Myocyte (in vitro differentiated cells): ENCODE data around the gene PHRF1. TPM values are rescaled to one million over a fixed set of nuclear protein-coding genes. Genes with fewer than 3 reads are reported as not detected.
A peak's percentile ranks its signal among the peaks of the same experiment; 100 is the strongest.
"Not testable (repeated sequence)": the region's sequence is repeated elsewhere in the genome, so short reads cannot be mapped to it uniquely, and the experiment has no call there.

Source experiments
- DNase-seq: peaks from one replicate; pipeline ENCODE4 v3.0.0-alpha.2; 2012; ENCODE audit warnings: low read depth
- total RNA-seq: library from RNA; depleted of rRNA; stranded (reverse); fragments of >200 nt; gene quantifications from 2 replicates; pipeline ENCODE4 v1.2.3, GENCODE V29; 2014

The PHRF1 gene
- total RNA-seq, 1 donor from 2014 or later, result 27.7 TPM

DNA sequence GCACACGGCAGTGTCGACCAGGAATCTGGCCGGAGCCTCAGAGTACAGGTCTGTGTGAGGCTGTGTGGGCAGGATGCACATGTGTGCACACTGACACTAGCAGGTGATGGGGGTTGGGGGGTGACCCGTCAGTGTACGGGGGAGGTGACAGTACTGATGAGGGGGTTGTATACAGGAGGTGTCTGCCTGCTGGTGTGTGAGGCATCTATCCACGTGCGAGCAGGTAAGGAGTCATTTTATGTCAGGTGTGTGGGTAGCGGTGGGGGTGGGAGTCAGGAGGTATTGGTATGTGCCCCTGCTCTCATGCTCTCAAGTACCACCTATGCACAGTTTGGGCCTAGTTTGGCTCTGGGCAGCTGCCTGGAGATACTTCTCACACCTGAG, 4.5 kb upstream of the PHRF1 start:
- DNase-seq, result no peak

DNA sequence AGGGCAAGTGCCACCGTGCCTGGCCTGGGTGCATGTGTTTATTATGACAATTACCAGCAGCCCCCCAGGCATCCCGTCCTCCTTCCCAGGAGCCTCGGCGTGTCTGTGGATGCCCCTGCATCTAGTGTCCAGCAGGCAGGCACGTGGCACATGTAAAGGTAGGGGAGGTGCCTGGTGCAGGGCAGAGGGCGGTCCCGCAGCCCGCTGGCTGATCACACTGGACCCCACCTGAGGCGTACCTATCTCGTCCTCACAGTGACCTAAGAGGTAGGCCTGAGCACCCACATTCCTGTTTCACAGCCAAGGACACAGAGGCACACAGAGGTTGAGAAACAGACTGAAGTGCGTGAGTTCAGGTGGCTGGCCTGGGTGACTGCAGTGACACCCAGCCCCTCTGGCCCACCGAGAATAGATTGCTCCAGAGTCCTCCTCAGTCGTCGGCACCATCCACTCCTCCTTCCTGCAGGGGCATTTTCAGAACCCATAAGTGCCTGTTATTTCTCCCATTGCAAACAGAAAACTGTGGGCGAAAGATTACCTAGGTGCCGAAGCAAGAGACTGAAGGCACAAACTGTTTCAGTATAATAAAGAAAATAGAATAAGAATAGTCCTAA, 3.0 kb upstream of the PHRF1 start:
- DNase-seq, result no peak

DNA sequence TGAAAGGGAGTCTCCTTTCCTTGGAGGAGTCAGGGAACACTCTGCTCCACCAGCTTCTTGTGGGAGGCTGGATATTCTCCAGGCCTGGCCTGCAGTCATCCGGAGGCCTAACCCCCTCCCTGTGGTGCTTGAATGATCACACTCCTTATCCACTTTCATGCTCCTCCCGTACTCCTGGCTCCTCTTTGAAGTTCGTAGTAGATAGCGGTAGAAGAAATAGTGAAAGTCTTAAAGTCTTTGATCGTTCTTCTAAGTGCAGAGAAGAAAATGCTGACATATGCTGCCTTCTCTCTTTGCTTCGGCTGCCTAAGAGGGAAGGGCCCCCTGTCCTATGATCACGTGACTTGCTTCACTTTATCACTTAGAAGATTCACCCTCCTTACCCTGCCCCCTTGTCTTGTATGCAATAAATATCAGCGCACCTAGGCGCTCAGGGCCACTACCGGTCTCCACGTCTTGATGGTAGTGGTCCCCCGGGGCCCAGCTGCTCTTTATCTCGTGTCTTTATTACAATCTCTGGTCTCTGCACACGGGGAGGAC, 2.2 kb upstream of the PHRF1 start:
- DNase-seq, result not testable (repeated sequence)

GRCh38 chr11:574632-575312, 1.5 kb upstream of the PHRF1 start:
- no peak for DNase-seq

GRCh38 chr11:575313-575995, 816 bp upstream of the PHRF1 start:
- peak; percentile 20 for DNase-seq

DNA sequence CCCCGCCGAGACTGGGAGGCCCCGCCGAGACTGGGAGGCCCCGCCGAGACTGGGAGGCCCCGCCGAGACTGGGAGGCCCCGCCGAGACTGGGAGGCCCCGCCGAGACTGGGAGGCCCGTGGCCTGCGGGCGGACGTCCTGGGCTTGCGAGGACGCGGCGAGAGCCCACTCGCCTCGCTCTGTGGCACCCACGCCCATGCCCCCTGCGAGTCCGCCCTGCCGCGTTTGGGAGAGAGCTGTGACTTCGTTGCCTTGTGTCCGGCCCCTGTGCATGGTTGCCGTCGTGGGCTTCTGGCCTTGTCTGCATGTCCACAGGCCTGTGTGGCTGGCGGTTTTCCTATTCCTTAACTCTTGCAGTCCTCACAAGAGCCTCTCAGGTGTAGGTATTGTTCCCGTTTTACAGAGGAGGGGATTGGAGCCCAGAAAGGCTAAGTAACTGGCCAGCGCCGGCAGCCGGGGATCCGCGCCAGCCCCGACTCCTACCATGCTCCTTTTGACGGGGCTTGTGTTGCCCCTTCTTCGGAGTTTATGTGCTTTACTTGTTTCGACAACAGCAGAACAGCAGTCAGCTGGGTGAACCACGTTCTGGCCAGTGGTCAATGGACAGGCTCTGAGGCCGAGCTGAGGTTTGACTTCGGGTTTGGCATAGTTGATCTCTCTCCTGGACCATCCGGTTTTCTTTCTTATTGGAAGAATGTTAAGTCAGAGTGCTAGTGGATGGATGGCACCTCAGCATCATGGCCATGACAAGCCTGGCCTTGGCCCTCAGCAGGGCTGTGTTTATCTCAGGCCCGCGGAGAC, 741 bp downstream of the PHRF1 start:
- DNase-seq, result peak; percentile 38

GRCh38 chr11:577611-577894, 1.3 kb downstream of the PHRF1 start:
- DNase-seq, result no peak

DNA sequence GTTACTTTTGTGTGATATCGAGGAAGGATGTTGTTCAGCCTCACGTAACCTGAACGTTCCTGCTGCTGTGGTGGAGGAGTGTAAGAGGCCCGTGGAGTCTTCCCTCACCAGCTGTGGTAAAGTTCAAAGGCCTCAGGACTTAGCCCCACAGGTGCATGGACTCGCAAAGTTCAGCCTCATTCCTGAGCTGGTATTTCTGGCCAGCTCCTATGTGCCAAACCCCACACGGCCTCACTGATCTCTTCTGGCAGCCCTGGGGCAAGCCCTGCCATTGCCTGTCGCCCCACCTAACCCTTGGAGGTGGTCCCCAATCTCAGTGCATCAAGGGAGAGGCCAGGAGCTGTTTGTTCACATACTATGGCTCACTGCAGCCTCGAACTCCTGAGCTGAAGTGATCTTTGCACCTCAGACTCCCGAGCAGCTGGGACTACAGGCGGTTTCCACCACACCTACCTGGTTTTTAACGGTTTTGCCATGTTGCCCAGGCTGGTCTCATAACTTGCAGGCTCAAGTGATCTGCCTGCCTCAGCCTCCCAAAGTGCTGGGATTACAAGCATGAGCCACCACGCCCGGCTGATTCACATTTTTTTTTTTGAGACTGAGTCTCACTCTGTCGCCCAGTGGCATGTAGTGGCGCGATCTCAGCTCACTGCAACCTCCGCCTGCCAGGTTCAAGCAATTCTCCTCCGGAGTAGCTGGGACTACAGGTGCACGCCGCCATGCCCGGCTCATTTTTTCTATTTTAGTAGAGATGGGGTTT, 2.2 kb downstream of the PHRF1 start:
- peak; percentile 28 for DNase-seq

DNA sequence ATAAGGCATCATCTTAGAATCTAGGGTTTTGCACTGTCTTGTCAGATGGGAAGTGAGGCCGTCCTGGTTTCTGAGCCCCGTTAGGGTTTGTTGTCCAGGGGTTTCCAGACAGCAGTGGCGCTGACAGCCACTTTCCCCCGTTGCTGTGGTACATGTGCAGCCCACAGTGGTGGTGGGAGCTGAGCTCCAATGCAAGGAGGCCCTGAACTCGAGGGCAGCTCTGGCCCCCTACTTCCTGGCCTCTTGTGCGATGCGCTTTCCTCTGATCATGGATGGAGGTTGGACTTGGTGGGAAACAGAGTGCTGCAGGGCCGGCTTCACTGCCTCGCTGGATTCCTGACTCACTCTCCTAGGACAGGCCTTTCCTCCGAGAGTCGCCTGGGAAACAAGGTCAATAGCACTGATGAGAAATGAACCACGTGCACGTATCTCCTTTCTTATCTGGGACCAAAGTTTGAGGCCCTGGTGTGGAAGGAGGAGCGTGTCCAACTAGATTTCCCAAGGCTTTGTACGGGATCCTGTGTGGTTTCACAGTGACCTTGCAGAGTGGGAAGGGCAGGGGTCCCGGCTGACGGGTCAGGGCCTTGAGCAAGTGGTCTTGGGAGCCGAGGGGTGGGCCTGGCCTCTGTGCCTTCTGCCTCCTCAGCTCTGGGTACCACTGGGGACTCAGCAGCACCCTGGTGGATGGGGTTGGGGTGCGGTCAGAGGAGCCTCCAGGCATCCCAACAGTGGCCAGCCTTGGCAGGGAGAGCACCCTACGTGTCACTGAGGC, 3.7 kb downstream of the PHRF1 start:
- no peak for DNase-seq

DNA sequence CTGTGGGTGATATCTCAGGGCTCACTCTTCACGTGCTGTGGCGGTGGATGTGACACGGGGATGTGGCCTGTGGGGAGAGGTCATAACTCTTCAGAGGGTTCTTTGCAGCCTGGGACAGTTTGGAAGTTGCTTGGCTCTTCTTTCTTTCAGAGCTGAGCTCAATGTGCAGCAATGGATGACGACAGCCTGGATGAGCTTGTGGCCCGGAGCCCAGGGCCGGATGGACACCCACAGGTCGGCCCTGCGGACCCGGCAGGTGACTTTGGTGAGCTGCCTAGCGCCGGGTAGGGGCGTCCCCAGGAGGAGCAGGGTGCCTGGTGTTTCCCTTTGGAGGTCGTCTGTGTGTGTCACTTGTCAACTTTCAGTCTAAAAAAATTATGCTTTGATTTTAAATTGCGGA, 5.1 kb downstream of the PHRF1 start:
- no peak for DNase-seq

- no peak for DNase-seq
These were observed 5.5 kb downstream of the PHRF1 start for GRCh38 chr11:581752-582151.

- no peak for DNase-seq
These were observed 8.0 kb downstream of the PHRF1 start for GRCh38 chr11:584287-584686.

DNA sequence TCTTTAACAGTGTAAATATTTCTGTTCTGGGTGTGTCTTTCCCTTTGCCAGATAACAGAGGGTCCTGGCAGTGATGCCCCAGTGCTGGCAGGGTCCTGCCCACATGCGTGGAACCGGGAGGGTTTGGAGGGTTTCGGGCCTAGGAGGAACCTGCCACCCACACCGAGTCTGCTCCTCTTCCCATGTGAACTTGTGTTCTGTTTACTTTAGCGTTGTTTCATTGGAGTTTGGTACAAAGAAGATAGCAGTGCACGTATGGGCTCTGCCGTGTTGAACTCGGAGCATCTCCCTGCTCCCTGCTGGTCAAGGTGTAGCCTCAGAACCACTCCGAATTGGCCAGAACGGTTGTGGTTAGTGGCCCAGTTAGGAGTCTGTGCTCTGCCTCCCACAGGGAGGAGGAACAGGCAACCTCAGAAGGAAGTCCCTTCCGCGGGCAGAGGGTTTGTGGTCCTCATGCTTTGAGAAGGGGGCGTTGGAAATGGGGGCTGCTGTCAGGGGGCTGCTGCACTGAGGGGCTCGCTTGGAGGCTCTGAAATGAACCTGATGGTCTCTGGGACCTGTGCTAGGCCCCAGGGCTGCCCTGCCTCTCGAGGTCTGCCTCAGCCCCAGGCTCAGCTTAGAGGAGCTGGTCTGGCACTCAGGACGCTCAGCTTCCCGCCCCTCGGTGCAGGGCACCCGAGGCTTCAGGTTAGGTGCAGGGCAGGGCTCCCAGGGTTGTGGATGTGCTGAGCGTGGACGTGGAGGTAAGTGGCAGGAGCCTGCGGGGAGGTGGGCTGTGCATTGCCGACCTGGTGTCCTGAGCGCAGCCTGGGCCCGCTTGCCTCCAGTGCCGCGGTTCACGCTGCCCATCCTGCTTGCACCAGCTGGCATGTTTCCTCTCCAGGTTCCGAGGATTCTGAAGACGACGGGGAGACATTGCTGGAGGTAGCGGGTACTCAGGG, 10.4 kb downstream of the PHRF1 start:
- DNase-seq, result no peak

DNA sequence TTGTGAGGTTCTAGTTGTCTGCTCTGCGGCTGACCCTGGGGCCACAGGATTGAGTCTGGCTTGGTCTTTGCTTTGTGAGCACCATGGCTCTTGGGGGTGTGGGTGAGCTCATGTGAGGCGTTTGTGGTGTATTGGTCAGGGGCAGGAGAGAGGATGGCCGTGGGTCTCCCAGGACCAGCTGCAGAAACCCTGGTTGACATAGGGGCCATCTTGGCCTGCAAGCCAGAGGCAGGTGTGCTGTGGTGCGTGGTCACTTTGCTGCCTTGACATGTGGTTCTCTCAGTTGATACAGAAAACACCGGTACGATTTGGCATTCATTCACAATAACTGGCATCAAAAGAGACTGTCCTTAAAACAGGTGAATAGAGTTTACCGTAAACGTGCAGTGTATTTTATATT, 11.3 kb downstream of the PHRF1 start:
- peak; percentile 86 for DNase-seq

DNA sequence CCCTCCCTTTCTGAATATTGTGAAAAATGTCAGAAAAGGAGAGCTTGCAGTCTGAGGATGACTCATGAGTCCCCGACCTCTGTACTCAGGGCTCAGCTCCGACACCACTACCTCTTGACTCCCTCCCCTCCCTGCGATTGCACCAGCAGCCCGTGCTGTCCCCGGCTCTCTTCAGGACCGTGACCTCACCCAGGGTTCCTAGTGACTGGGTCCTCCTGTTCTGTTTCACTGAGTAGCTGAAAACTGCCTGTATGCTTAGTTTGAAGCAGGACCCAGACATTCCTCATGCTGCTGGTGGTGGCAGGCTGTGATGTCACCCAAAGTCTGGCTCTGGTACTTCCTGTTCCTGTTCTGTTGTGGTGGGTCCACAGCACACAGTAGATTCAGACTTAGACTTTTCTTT, 11.7 kb downstream of the PHRF1 start:
- DNase-seq, result peak; percentile 64

GRCh38 chr11:589798-590197, 13.5 kb downstream of the PHRF1 start:
- DNase-seq, result no peak

DNA sequence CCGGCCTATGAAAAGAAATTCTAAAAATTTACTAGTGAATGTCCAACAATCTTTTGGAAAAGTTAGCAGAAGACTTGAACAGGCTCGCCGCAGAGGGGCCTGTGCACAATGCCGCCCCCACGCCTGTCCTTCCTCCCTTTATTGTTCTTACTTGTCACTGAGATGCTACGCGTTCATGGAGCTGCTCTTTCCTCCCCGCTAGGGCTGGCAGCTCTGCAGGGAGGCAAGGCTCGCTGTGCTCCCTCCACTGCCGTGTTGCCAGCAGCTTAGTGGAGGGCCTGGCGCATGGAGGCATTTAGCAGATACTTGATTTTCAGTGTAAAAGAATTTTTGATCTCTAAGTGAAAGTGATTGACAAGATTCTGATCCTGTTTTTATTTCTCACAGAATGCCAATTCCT, 14.7 kb downstream of the PHRF1 start:
- DNase-seq, result no peak

DNA sequence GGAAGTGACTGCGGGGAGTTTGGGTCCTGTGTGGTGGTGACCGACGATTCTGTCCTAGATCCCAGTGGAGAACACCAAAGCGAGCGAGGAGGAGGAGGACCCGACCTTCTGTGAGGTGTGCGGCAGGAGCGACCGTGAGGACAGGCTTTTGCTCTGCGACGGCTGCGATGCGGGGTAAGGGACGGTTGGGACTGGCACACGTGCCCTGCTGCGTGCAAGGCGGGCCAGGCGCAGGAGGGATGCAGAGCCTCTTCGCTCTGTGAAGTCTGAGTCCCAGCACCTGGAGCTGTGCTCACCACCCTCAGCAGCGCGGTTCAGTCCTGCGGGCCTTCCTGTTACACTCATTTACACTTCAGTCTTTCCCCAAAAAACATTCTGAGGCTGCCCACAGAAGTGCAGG, 16.2 kb downstream of the PHRF1 start:
- no peak for DNase-seq

DNA sequence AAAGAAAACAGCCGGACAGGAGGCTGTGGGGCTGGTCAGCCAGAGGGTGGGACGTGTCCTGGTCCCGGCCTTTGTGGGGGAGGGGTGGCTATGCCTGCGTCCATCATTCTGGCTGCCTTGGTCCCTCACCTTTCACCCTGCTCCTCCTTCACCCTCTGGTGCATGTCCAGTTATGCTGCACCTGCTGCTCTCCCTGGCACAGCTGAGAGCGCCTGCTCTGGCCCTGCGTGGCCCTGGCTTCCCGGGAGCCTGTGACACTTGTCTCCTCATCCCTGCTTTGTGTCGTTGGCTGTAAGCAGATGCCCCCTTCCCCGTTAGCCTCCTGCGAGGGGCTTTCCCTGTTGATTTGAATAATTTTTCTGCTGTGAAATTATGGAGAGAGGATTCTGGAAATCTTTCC, 16.6 kb downstream of the PHRF1 start:
- DNase-seq, result no peak
